Adrenal gland (tissue), 19 donors: ENCODE data around the gene DLK1. TPM values are rescaled to one million over a fixed set of nuclear protein-coding genes. Genes with fewer than 3 reads are reported as not detected.
A peak's percentile ranks its signal among the peaks of the same experiment; 100 is the strongest.

Experiments used
- DNase-seq, 7 donors: peaks; one replicate each; pipeline ENCODE4 v3.0.0-alpha.2; 2019 to 2020
- H3K27ac ChIP-seq, 5 donors: fragments of 200-600 bp; sonication (generic) in 4 of 5; 1 replicate in 3 of 5; 2 replicates in 2 of 5; pipeline versions ENCODE4 v1.5.1 to v1.8.0; 2016 to 2020; ENCODE audit warnings: mild to moderate bottlenecking in 1 of 5
- H3K27me3 ChIP-seq: fragments of 200-600 bp; 2 replicates; pipeline ENCODE4 v1.8.0; 2021
- H3K36me3 ChIP-seq, 2 donors: fragments of 200-600 bp; replicated peaks in 1 of 2; 1 replicate in 1 of 2; 2 replicates in 1 of 2; pipeline versions ENCODE4 v1.5.1 to v1.8.0; 2018 to 2022
- H3K4me1 ChIP-seq, 2 donors: fragments of 200-600 bp; replicated peaks in 1 of 2; 1 replicate in 1 of 2; 2 replicates in 1 of 2; pipeline versions ENCODE4 v1.5.1 to v1.8.0; 2018 to 2021
- H3K4me3 ChIP-seq, 4 donors: fragments of 200-600 bp; sonication (generic) in 3 of 4; one replicate each; pipeline ENCODE4 v1.5.1; 2016 to 2018
- H3K9me3 ChIP-seq, 3 donors: fragments of 200-600 bp; sonication (generic) in 1 of 3; replicated peaks in 1 of 3; 1 replicate in 2 of 3; 2 replicates in 1 of 3; pipeline versions ENCODE4 v1.5.1 to v1.8.0; 2016 to 2021
- POLR2A ChIP-seq, 2 donors: fragments of 450-650 bp; IDR thresholded peaks; one replicate each; pipeline ENCODE4 v1.6.1; 2017; ENCODE audit warnings: antibody characterized with exemption in 2 of 2, mild to moderate bottlenecking in 2 of 2, moderate library complexity in 1 of 2
- WGBS, 4 donors: extraction: QIAGEN DNeasy Blood & Tissue Kit in 2 of 4; methylation state at CpG; one replicate each; pipeline versions ENCODE4 v1.1.5 to v1.1.7; 2013 to 2017; 5-methylcytosine and 5-hydroxymethylcytosine counted together
- intact Hi-C, 2 donors: fragments of 100-400 bp; cut with DNase I; formaldehyde crosslinking; loops; one replicate each; pipeline versions ENCODE4 v1.14.1 to v1.15.0; 2022 to 2023
- long read RNA-seq, 10 donors: library from polyadenylated mRNA in 3 of 10; unstranded in 2 of 10; stranded (forward) in 1 of 10; transcript quantifications; one replicate each; pipeline ENCODE4 v2.0.0 and lab custom pipeline, GENCODE V29; 2021 to 2026
- polyA plus RNA-seq, 3 donors: library from polyadenylated mRNA; stranded (reverse); fragments of 200-250 nt in 2 of 3; fragments of 350-450 nt in 1 of 3; fragmentation: Illumina TruSeq in 1 of 3; extraction: RNeasy Lipid Tissue Mini Kit (QIAGEN cat#74804) in 1 of 3; gene quantifications; one replicate each; pipeline ENCODE4 v1.2.3, GENCODE V29; 2013 to 2014
- total RNA-seq, 9 donors: library from RNA; depleted of rRNA in 4 of 9; stranded (reverse); fragments of >200 nt in 4 of 9; fragments of 120-200 nt in 1 of 9; fragmentation: NEBNext Ultra II Directional in 1 of 9; extraction: Animal tissue kit (Norgen Biotek cat#: 25700) in 1 of 9; gene quantifications; one replicate each; pipeline versions ENCODE4 v1.1.0 to v1.2.4, GENCODE V29; 2013 to 2023
- TF ChIP-seq, protein P1 (sequence below), 6 experiments: fragments of 450-650 bp in 4 of 6; fragments of 200-600 bp in 2 of 6; sonication (generic) in 1 of 6; IDR thresholded peaks; 1 replicate in 5 of 6; 2 replicates in 1 of 6; pipeline versions ENCODE4 v1.5.1 to v1.8.0; 2016 to 2021; ENCODE audit warnings: antibody characterized with exemption in 6 of 6, mild to moderate bottlenecking in 2 of 6, moderate library complexity in 1 of 6
- donor health status: healthy with polysubstance abuse.
- donor health status: Bipolar disorder and iron deficiency.
- donor health status: DM: yes; HTN: yes; CAD: no.
- donor health status: DM: no; HTN: no; CAD: no.
- donor health status: DM: no; HTN: no; CAD: no.
- donor health status: DM: yes; HTN: yes; CAD: no.

Gene DLK1
- total RNA-seq (1,000 to 10,000 TPM; 1,127 to 2,787 (median 1,948) TPM), polyA plus RNA-seq (1,000 to 10,000 TPM in 1 of 3 donors, 100 to 1,000 TPM in 2; 426 to 1,401 (median 972) TPM)
- long read RNA-seq, donor 1, full-length matches to known transcripts, result 2,751 of 3,024 reads
- long read RNA-seq, donor 1, partial matches to known transcripts, result 212 of 3,024 reads
- long read RNA-seq, donor 1, other reads (novel, unspliced or antisense), result 61 of 3,024 reads
- long read RNA-seq, donor 2, full-length matches to known transcripts, result 2,794 of 3,146 reads
- long read RNA-seq, donor 2, partial matches to known transcripts, result 308 of 3,146 reads
- long read RNA-seq, donor 2, other reads (novel, unspliced or antisense), result 44 of 3,146 reads
- long read RNA-seq, donor 3, full-length matches to known transcripts, result 1,656 of 2,017 reads
- long read RNA-seq, donor 3, partial matches to known transcripts, result 337 of 2,017 reads
- long read RNA-seq, donor 3, other reads (novel, unspliced or antisense), result 24 of 2,017 reads
- long read RNA-seq, donor 4, full-length matches to known transcripts, result 1,972 of 2,039 reads
- long read RNA-seq, donor 4, partial matches to known transcripts, result 49 of 2,039 reads
- long read RNA-seq, donor 4, other reads (novel, unspliced or antisense), result 18 of 2,039 reads
- long read RNA-seq, donor 5, full-length matches to known transcripts, result 9,594 of 9,872 reads
- long read RNA-seq, donor 5, partial matches to known transcripts, result 106 of 9,872 reads
- long read RNA-seq, donor 5, other reads (novel, unspliced or antisense), result 172 of 9,872 reads
- long read RNA-seq, donor 6, full-length matches to known transcripts, result 4,584 of 4,806 reads
- long read RNA-seq, donor 6, partial matches to known transcripts, result 203 of 4,806 reads
- long read RNA-seq, donor 6, other reads (novel, unspliced or antisense), result 19 of 4,806 reads
- long read RNA-seq, donor 7, full-length matches to known transcripts, result 1,377 of 2,271 reads
- long read RNA-seq, donor 7, partial matches to known transcripts, result 877 of 2,271 reads
- long read RNA-seq, donor 7, other reads (novel, unspliced or antisense), result 17 of 2,271 reads
- long read RNA-seq, donor 8, full-length matches to known transcripts, result 3,300 of 3,635 reads
- long read RNA-seq, donor 8, partial matches to known transcripts, result 250 of 3,635 reads
- long read RNA-seq, donor 8, other reads (novel, unspliced or antisense), result 85 of 3,635 reads
- long read RNA-seq, donor 9, full-length matches to known transcripts, result 1,919 of 4,019 reads
- long read RNA-seq, donor 9, partial matches to known transcripts, result 2,043 of 4,019 reads
- long read RNA-seq, donor 9, other reads (novel, unspliced or antisense), result 57 of 4,019 reads
- long read RNA-seq, donor 10, full-length matches to known transcripts, result 794 of 899 reads
- long read RNA-seq, donor 10, partial matches to known transcripts, result 79 of 899 reads
- long read RNA-seq, donor 10, other reads (novel, unspliced or antisense), result 26 of 899 reads

DNA sequence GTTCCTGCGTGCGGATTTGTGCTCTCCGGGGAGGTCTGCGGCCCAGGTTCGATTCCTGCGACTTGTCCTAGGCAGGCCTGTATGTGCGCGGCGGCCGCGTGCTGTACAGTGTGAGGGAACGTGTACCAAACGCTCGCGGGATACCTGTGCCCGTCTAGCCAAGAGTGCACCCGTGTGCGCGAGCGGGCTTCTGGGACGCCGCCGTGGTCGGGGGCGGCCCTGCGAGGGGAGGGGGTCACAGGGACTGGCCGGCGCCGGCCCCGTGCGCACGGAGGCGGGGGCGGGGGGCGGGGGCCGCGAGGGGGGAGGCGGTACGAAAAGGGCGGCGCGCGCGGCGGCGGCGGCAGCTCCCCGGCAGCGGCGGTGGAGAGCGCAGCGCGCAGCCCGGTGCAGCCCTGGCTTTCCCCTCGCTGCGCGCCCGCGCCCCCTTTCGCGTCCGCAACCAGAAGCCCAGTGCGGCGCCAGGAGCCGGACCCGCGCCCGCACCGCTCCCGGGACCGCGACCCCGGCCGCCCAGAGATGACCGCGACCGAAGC lies at the start of gene DLK1:
Gene DLK1 (plus strand): TSS at position 343 of the 536 bp plus-strand sequence. CDS start 177 bp downstream, at position 520.
- peak; percentile 28 to 32 for TF ChIP-seq POLR2A (IDR thresholded peaks at IDR 0.05)
- TF ChIP-seq, protein P1, sequence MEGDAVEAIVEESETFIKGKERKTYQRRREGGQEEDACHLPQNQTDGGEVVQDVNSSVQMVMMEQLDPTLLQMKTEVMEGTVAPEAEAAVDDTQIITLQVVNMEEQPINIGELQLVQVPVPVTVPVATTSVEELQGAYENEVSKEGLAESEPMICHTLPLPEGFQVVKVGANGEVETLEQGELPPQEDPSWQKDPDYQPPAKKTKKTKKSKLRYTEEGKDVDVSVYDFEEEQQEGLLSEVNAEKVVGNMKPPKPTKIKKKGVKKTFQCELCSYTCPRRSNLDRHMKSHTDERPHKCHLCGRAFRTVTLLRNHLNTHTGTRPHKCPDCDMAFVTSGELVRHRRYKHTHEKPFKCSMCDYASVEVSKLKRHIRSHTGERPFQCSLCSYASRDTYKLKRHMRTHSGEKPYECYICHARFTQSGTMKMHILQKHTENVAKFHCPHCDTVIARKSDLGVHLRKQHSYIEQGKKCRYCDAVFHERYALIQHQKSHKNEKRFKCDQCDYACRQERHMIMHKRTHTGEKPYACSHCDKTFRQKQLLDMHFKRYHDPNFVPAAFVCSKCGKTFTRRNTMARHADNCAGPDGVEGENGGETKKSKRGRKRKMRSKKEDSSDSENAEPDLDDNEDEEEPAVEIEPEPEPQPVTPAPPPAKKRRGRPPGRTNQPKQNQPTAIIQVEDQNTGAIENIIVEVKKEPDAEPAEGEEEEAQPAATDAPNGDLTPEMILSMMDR (IDR thresholded peaks at IDR 0.05), result no peak
- DNase-seq, result peak in 3 of 7 donors; percentile 44 to 77 (median 45)
- no peaks in the 10 kb centered on the region for H3K36me3 ChIP-seq
- peak within 1 kb of the TSS in 1 of 4 donors; percentile 54 for H3K4me3 ChIP-seq
- intact Hi-C loops, result no loop called here
- H3K9me3 ChIP-seq, result no peaks in the 10 kb centered on the region
- H3K4me1 ChIP-seq, result no peaks in the 10 kb centered on the region
- H3K27ac ChIP-seq, result peak within 1 kb of the TSS in 2 of 5 donors; percentile 52 to 78
- no peaks in the 10 kb centered on the region for H3K27me3 ChIP-seq
- WGBS, 4 donors, result 1 to 25% (median 4%) methylated on average over 4 to 77 of the region's 77 CpGs

DNA sequence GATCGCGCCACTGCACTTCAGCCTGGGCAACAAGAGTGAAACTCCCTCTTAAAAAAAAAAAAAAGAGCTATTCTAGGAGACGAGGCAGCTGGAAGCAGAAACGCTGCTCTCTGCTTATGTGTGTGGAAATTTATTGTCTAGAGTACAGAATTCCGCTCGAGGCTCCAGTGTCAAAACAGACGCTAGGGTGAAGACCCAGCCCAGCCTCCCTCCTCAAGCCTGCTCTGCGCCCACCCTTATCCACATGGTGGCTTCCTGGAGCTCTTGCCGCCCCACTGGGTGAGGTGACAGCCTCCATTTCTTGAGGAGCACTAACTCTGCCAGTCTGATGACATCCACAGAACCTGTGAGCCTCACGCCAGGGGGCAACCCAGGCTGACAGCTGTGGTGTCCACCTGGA lies 49.5 kb upstream of the DLK1 start:
- H3K9me3 ChIP-seq, result no peaks in the 10 kb centered on the region
- no peak for DNase-seq
- H3K4me3 ChIP-seq, result no peak overlapping the region
- no peaks in the 10 kb centered on the region for H3K27me3 ChIP-seq
- TF ChIP-seq, protein P1 (IDR thresholded peaks at IDR 0.05), result no peak
- TF ChIP-seq POLR2A (IDR thresholded peaks at IDR 0.05), result no peak
- peak overlapping the region in 4 of 5 donors; percentile 19 to 91 (median 62) for H3K27ac ChIP-seq
- 31 to 58% (median 44%) methylated on average over 7 to 10 of the region's 10 CpGs for WGBS, 4 donors
- H3K4me1 ChIP-seq, result peaks cover 19 to 45% of the 10 kb centered on the region in 2 donors
- intact Hi-C loops, result no loop called here
- no peaks in the 10 kb centered on the region for H3K36me3 ChIP-seq

DNA sequence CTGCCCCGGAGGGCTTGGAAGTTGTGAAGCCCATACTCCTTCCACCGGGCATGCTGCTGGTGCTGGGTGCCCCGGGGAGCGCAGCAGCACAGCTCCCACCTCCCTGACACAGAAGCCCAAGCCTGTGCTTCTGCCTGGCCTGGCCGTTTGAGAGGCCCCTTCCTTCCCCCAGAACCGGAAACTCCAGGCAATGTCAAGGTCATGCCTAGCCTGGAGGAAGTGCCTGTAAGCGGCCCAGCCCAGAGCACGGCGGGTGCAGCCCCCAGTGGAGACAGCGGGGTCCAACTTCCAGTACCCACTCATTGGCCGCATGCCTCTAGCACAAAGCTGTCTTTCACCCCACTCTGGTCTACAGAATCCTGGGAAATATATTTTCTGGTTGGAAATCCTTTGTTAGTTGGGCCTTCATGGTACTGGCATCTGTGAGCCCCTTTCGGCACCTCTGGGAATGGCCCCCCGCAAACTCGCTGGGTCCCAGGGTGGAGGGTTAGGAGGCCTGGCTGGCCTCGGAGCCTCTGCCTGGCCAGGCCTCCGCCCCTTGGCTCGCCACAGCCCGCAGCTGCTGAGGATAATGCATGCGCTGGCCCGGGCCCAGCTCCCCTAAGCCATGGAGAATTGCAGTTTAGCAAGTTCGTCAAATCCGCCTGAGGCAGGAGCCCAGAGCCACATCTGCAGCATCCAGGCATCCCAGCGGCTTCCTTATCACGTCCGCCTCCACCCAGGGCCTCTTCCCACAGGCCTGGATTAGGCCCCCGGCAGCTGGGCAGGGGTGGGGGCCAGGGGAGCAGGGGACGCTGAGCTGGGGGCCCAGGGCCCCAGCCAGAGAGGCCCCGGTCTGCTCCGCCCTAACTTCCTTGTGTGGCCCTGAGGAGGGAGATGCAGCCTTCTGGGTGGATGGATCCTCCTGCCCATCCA lies 48.9 kb upstream of the DLK1 start:
- Histone ChIP-seq H3K27me3 (no peaks in the 10 kb centered on the region), H3K4me3 (no peak overlapping the region), H3K27ac (peak overlapping the region in 4 of 5 donors; percentile 19 to 91 (median 62)), H3K36me3 (no peaks in the 10 kb centered on the region), H3K4me1 (peaks cover 19 to 45% of the 10 kb centered on the region in 2 donors), H3K9me3 (no peaks in the 10 kb centered on the region)
- intact Hi-C loops, result no loop called here
- 35 to 51% (median 44%) methylated on average over 6 to 29 of the region's 29 CpGs for WGBS, 4 donors
- DNase-seq, result peak in 6 of 7 donors; percentile 56 to 84 (median 70)
- TF ChIP-seq POLR2A (IDR thresholded peaks at IDR 0.05), result peak in 1 of 2 donors; percentile 20
- TF ChIP-seq, protein P1 (IDR thresholded peaks at IDR 0.05), result no peak
